Effector CD4-positive, alpha-beta T cell (primary cell): ENCODE measurements around the gene CD55.

Experiments used
- DNase-seq: peaks from one replicate; pipeline ENCODE4 v3.0.0-alpha.2; 2020
- total RNA-seq: gene quantifications from one replicate; lab custom pipeline; 2026; lab: John Stamatoyannopoulos, UW

The CD55 gene, protein sequence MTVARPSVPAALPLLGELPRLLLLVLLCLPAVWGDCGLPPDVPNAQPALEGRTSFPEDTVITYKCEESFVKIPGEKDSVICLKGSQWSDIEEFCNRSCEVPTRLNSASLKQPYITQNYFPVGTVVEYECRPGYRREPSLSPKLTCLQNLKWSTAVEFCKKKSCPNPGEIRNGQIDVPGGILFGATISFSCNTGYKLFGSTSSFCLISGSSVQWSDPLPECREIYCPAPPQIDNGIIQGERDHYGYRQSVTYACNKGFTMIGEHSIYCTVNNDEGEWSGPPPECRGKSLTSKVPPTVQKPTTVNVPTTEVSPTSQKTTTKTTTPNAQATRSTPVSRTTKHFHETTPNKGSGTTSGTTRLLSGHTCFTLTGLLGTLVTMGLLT
- total RNA-seq = 186 reads per million, percentile 92 among the genes with 10 or more reads in this experiment

DNA sequence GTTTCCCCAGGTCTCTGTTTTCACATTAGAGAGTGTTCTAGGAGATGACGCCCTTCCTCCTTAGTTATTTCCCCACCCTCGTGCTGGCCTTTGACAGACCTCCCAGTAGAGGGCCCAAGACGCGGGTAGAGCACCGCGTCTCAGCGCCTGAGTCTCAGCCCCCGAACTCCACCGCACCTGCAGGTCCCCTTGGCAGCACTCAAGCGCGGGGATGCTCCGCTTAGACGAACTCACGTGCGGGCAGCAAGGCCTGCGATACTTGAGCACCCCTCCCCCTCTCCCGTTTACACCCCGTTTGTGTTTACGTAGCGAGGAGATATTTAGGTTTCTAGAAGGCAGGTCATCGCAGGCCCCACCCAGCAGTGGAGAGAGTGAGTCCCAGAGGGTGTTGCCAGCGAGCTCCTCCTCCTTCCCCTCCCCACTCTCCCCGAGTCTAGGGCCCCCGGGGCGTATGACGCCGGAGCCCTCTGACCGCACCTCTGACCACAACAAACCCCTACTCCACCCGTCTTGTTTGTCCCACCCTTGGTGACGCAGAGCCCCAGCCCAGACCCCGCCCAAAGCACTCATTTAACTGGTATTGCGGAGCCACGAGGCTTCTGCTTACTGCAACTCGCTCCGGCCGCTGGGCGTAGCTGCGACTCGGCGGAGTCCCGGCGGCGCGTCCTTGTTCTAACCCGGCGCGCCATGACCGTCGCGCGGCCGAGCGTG, at the start of gene CD55:
CD55 (plus strand) TSS at position 600 of the 711 bp plus-strand sequence; CDS start at position 688, 88 bp downstream.
- peak; percentile 99 for DNase-seq

DNA sequence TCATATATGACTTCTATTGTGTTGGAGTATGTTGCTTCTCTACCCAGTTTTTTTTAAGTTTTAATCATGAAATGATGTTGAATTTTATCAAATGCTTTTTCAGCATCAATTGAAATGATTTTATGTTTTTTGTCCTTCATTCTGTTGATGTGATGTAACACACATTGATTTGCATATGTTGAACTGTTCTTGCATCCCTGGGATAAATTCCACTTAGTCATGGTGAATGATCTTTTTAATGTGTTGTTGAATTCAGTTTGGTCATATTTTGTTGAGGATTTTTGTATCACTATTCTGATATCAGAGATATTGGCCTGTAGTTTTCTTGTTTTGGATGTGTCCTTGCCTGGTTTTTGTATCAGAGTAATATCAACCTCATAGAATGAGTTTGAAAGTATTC, 46.6 kb upstream of the CD55 start:
- no peak for DNase-seq

DNA sequence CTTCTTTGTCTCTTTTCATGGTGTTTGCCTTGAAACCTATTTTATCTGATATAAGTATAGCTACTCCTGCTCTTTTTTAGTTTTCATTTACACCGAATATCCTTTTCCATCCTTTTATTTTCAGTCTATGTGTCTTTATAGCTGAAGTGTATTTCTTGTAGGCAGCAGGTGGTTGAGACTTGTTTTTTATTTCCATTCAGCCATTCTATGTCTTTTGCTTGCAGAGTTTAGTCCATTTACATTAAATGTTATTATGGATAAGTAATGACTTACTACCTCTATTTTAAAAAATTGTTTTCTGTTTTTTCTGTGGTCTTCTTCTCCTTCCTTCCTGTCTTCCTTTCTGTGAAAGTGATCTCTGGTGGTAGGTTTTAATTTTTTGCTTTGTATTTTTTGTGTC, 45.0 kb upstream of the CD55 start:
- no peak for DNase-seq

DNA sequence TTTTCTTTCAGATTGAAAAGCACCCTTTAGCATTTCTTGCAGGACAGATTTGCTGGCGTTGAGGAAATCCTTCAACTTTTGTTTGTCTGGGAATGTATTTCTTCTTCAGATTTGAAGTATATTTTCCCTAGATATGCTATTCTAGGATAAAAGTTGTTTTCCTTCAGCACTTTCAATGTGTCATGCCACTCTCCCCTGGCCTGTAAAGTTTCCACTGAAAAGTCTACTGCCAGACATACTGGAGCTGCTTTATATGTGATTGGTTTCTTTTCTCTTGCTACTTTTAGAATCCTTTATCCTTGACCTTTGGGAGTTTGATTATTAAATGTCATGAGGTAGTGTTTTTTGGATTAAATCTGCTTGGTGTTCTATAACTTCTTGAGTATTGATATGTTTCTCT, 44.2 kb upstream of the CD55 start:
- DNase-seq = no peak

DNA sequence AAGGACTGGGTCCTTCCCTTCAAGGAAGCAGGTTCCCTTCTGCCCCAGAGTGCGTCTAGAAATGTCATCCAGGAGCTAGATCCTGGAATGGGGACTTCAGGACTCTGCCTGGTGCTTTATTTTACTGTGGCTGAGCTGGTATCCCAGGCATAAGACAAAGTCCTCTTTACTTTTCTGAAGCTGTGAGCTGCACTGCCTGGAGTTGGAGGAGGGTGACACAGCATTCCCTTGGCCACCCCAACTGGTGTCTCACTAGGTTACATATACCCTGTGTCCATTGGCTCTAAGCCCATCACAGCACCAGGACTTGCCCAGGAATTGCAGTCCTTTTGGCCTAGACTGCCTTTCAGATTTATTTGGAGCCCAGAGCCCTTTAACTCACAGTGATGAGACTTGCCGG, 41.8 kb upstream of the CD55 start:
- no peak for DNase-seq

DNA sequence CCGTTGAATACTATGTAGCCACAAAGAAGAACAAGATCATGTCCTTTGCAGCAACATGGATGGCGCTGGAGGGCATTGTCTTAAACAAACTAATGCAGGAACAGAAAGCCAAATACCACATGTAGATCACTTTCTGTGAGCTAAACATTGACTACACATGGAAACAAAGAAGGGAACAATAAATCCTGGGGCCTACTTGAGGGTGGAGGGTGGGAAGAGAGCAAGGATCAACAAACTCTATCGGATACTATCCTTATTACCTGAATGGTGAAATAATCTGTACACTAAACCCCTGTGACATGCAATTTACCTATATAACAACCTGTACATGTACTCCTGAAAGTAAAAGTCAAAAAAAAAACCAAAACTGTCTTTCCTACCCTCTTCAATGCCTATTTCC, 40.8 kb upstream of the CD55 start:
- DNase-seq = no peak

DNA sequence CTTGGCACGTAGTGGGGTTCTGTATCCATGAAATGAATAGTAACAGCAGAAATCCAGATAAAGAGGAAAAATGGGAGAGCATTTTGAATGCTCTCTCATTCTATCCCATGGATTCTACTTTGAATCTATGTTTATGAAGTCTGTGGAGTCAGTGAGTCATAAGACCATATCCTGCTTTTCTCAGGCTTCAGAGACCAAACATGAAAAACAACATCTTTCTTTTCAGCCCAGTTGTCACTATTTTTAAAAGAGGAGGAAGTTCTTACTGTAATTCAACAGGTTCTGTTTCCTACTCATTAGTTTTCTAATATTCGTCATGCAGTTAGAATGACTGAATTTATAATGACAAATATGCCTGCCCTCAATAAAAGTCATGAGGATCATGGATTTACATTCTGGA, 39.4 kb upstream of the CD55 start:
- DNase-seq = no peak

DNA sequence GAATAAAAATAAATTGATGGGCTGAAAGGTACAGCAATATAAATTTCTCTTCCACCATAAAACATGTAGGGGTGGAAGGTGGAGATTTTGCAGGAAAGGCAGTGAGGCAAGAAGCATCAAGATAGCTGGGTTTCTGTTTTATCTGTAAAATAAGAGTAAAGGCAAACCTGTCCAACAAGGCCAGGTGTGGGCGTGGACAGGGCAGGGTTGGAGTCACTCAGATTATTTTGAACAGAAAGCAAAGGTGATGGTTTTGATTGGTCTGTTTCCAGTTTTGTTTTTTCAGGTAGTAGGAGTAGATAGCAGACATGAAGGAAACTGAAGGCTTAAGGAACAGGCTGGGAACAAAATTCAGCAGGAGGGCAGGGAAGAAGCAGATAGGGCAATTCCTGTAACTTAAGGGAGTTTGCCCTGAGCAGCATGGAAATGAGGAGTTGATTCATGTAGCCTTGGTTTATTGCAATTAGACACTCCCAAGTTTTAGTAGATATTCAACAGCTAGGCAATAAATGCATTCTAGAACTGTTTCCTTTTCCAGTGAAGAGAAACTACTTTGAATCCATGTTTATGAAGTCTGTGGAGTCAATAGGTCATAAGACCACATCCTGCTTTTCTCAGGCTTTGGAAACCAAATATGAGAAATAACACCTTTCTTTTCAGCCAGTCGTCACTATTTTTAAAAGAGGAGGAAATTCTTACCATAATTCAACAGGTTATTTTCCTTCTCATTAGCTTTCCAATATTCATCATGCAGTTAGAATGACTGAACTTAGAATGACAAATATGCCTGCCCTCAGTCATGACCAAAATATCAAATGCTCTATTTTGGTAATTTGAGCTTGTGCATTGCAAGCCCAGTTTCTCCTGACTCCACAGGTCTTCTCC, 38.7 kb upstream of the CD55 start:
- DNase-seq = no peak

DNA sequence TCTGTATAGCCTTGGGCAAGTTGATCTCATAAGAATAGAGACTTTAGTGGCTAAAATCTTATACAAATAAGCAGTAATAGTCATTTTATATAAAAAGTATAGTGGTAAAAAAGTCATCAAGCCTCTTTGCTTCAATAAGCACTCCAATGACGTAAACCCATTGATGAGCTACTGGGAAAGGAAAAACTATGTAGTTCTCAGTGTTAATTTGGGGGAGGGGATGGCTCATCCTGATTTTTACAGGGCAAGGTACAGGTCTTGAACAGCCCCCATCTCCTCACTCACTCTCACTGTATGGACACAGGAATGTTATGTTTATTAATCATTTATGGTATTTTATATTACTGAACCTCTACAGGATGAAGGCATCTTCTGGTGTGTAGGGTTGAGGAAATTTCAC, 38.1 kb upstream of the CD55 start:
- no peak for DNase-seq

DNA sequence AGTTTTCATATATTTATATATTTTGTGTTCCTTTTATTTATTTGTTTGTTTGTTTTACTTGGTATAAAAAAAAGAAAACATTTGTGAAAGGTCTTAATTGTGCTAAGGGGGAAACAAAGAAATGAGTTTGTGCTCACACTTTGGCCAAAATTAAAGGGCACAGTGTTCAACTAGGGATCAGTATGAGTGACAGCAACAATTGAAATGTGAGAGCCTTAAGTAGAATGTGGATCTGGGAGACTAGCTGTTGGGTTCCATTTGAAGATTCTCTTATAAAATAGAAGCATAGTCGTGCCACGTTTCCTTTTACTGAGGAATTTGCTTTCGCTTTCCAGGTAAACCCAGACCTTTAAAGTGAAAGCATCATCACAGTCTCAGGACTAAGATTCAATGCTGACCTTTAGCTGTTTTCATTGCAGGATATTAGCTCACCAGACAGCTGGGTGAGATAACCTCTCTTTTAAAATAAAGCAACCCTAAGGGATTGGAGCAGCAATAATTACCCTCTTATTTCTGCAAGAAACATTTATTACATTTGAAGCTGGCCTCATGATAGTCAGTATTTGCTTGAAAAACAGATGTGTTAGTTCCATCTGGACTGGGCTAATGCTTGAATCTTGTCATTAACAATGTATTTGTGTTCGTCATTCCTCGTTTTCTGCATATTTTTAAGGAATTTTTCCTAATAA, 37.1 kb upstream of the CD55 start:
- no peak for DNase-seq

DNA sequence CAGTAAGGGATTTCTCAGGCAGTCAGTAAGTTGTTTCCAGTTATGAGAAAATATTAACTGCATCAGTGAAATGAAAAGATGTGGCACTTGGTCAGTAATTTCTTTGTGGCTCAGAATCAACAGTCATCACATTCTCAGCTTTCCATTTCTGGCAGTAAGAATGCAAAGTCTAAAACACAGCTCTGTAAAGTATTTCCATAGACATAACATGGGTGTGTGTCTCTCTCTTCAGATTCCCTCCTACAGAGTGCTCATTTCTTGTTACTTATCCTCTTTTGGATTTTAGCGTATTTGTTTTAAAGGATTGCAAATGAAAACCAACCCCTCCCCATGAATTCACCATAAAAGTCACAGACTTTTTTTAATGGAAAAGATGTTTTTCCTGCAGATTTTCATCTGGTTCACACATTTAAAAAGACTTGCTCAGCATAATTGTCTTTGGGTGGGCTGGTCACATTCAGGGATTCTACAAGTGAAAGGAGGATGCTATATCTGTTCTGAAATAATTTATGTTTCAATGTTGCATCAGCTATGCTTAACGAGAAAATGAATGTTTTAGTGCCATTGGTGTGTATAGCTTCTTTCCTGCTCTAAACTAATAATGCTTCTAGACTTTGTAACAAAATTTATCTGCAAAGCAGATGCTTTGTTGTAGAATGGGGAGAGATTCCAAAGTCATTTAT, 34.6 kb upstream of the CD55 start:
- no peak for DNase-seq

DNA sequence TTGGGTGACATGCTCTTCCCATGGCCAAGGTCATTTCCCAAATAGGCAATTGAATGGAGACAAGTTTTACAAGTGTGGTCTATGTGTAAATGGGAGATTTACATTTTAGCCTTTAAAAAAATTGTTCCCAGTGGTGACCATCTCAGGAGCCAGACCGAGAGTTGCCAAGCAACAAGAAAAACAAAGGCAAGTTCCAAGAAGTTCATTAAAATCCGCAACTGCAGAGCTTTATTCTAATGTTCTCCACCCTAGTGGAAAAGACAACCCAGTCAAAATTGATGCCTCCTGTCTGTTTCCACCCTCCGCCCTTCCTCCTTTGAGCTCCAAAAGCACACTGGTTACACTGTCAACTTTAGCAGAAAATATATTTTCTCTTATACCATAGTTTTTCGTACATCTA, 33.2 kb upstream of the CD55 start:
- DNase-seq = no peak

DNA sequence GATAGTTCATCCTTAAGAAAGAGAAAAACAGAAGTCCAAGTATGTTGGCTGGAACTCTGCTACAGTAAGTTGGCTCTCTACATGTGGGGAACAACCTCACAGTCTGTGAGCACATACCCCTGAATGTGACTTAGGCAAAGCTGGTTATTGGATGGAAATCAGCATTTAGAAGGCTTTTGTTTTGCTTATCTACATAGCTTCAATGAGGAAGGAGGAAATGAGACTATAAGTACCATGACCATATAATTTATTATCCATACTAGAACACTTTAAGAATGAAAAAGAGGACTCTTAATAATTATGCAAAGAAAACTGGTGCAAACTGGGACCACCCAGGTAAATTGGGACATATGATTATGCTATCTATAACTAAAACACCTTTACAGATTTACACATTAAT, 31.7 kb upstream of the CD55 start:
- no peak for DNase-seq

DNA sequence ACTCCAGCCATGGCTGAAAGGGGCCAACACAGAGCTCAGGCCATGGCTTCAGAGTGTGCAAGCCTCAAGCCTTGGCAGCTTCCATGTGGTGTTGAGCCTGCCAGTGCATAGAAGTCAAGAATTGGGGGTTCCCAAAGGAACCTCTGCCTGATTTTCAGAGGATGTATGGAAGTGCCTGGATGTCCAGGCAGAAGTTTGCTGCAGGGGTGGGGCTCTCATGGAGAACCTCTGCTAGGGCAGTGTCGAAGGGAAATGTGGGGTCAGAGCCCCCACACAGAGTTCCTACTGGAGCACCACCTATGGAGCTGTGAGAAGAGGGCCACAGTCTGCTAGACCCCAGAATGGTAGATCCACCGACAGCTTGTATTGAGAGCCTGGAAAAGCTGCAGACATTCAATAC, 29.8 kb upstream of the CD55 start:
- no peak for DNase-seq

DNA sequence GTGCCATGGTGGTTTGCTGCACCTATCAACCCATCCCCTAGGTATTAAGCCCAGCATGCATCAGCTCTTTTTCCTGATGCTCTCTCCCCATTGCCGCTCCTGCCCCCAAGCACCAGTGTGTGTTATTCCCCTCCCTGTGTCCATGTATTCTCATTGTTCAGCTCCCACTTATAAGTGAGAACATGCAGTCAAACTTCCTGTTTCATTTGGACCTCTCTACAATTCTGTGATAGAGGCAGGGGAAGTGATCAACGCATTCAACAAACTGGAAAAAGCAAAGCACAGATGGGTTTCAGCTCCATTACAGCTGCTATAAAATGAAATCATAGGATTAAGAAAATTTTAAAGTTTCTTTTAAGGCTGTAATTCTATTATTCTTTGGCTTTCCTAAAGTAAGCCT, 23.3 kb upstream of the CD55 start:
- DNase-seq = no peak

DNA sequence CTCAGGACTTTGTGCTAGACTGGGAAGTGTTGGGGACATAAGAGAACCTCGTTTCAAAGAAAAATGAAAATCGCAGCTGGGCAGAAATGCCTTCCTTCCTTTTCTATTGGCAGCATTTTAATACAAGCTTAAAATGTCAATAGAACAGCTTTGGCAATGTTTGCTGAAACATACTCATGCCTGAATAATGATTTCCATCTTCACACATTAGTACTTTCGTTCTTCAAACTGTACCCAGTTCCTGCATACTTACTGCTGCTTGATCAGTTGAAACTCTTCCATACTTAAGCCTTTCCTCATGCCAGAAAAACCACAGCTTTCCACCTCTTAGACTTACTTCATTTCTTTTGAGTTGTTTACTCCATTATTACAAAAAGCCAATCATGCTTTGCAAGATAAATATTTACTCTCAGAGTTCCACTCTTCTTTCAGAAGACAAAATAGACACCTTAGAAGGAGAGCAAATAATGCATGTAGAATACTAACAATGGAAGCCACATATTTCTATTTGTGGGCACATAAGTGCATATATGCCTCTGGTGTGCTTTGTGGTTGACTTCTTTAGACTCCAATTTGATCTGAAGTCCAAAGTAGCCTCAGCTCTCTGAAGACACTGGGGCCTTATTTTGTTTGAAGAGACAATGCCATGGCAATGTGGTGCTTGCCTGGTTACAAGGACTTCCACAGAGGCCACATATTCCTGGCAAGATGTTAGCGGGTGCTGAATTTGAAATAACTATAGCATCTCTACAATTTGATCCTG, 22.7 kb upstream of the CD55 start:
- DNase-seq = no peak

DNA sequence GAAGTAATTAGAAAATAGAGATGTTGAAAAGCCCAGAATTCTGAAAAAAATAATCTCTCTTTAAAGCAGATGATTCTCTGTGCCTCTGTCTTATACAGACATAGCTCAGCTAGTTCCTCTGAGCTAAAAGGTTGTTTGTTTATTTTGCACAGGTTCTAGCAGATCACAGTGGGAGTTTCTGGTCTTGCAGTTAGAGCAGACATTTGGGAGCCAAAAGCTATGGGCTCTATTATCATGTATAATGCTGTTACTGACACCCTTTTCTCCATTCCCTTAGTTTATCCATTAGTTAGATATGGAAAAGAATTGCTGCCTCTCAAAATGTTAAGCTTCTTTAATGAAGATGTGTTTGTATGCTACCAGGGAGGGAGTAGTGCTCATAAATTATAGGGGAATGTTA, 20.5 kb upstream of the CD55 start:
- no peak for DNase-seq

DNA sequence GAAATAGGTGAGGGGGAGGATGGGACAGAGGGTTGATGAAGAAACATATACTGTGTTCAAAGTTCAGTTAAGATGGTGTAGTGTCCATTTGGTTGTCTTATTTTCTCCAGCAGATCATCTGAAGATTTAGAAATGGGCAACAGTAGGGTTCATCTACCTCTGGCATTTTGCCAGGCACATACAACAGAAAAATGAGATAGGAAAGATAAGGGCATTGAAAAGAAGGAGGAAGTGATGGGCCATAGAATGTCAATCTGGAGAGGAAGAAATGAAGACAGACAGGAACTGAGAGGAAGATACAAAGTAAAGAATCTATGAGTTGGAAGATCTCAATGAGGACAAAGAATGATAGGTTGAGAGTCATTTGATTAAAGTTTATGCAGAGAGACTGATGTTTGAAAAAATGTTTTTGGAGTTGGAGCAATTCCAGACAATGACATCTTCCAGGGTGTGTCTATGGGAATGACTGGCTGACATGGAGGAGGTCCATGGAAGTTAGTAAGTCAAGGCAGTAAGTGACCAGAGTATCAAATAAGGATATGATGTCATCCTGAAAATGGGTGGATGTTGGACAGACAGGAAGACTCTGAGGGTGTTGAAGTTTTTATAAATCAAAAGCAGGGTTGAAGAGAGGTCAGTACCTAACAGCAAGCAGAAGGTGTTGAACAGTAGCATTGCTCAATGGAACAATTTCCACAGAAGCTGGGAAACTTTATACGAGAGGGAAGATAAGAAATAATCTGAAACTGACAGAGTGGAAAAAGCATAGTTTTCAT, 18.7 kb upstream of the CD55 start:
- DNase-seq = no peak

DNA sequence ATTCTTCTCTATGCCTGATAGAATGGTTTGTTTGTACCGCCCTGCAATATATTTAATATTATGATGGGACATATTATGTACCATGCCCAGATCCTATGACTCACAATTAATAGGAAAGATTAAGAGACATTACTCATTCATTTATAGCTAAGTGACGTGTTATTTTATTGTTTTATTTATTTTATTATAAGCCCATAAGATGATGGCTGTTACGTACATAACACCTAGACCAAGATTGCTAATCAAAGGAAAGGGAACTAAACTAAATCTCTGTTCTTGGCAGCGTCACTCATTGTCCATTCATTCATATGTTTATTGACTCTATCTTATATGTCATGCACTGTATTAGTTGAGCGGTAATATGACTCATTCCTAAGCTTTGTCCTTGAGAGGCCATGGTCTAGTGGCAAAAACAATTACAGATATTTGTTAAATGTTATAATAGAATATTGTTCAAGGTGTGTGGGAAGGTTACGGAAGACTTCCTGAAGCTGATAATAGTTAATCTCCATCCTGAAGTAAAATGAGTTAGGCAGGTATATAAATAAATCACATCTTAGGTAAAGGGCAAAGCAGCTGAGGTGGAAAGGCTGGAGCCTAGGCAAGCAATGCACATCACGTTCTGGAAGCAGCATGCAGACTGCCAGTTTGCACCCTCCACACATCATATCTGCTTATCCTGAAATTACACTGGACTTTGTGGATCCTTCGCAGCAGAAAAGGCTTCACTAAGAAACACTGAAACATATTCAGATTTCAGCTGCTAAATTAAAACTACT, 16.6 kb upstream of the CD55 start:
- no peak for DNase-seq

DNA sequence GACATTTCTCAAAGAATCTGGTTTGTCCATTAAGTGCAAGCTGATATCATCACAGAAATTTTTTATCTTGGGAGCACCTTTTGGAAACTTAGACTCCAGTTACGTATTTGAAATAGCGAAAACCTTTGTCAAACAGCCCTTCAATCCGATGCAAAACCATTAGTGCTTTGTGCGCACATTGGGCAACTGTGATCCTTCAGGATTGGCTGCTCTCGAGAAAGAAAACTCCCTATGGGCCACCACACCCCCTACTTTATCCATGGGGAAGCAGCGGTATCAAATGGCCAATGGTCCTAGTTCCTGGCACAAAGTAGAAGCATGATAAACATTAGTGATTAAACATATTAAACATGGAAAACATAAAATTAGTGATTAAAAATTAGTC, 16.0 kb upstream of the CD55 start:
- no peak for DNase-seq
